A673 (cell line): Measurements from ENCODE around the gene CEP83. TPM values are rescaled to one million over a fixed set of nuclear protein-coding genes. Genes with fewer than 3 reads are reported as not detected.

ENCODE experiments used
- BruUV-seq: library from RNA; stranded (reverse); fragments of 400-500 nt; replicated peaks from 2 replicates; lab custom pipeline; 2021; lab: Mats Ljungman, UMichigan
- CTCF ChIA-PET: fragments of 300-600 bp; sonication (Branson Sonifier 250); formaldehyde crosslinking; loops from one replicate; lab custom pipeline; 2022; ENCODE audit warnings: antibody characterized with exemption; lab: Charles Lee
- POLR2A ChIA-PET: fragments of 300-600 bp; sonication (Branson Sonifier 250); formaldehyde crosslinking; loops from one replicate; lab custom pipeline; 2022; ENCODE audit warnings: antibody characterized with exemption; ENCODE audit not compliant: low non-redundant PET; lab: Charles Lee
- DNase-seq: peaks from one replicate; pipeline ENCODE4 v3.0.0-alpha.2; 2015; ENCODE audit warnings: low spot score
- H3K27ac ChIP-seq: fragments of 200-600 bp; sonication (generic); 2 replicates; pipeline ENCODE4 v1.5.1; 2016; ENCODE audit warnings: mixed run types, low read depth, mild to moderate bottlenecking, mixed read lengths, antibody characterized with exemption, low read length; ENCODE audit not compliant: poor library complexity, severe bottlenecking
- H3K27me3 ChIP-seq: fragments of 200-600 bp; sonication (generic); replicated peaks from 2 replicates; pipeline ENCODE4 v1.6.1; 2017; ENCODE audit warnings: mixed run types, low read depth, mild to moderate bottlenecking, mixed read lengths, antibody characterized with exemption, low read length; ENCODE audit not compliant: insufficient read depth, poor library complexity
- H3K36me3 ChIP-seq: fragments of 200-600 bp; sonication (generic); 2 replicates; pipeline ENCODE4 v1.6.1; 2016; ENCODE audit warnings: mixed run types, mild to moderate bottlenecking, mixed read lengths, antibody characterized with exemption, low read length; ENCODE audit not compliant: insufficient read depth, poor library complexity, severe bottlenecking
- H3K4me1 ChIP-seq: fragments of 200-600 bp; sonication (generic); 2 replicates; pipeline ENCODE4 v1.6.1; 2017; ENCODE audit warnings: mixed run types, mild to moderate bottlenecking, mixed read lengths, antibody characterized with exemption, low read length; ENCODE audit not compliant: insufficient read depth, poor library complexity, severe bottlenecking
- H3K4me3 ChIP-seq: fragments of 200-600 bp; sonication (generic); 2 replicates; pipeline ENCODE4 v1.5.1; 2016; ENCODE audit warnings: low read depth, mixed run types, mild to moderate bottlenecking, mixed read lengths, low read length; ENCODE audit not compliant: poor library complexity, severe bottlenecking
- H3K9me3 ChIP-seq: fragments of 200-600 bp; sonication (generic); 2 replicates; pipeline ENCODE4 v1.6.1; 2016; ENCODE audit warnings: mixed run types, low read depth, mild to moderate bottlenecking, mixed read lengths, antibody characterized with exemption, low read length; ENCODE audit not compliant: poor library complexity, severe bottlenecking
- CTCF ChIP-seq: fragments of 300-800, 200-600 bp; sonication (generic); conservative IDR thresholded peaks from 2 replicates; pipeline ENCODE4 v1.5.1; 2017; ENCODE audit warnings: low read depth, mild to moderate bottlenecking, antibody characterized with exemption, low read length, moderate library complexity, mixed read lengths
- EZH2 ChIP-seq: fragments of 200-600 bp; sonication (generic); IDR thresholded peaks from 2 replicates; pipeline ENCODE4 v1.6.1; 2017; ENCODE audit warnings: borderline replicate concordance, low read depth, mild to moderate bottlenecking, mixed read lengths, antibody characterized with exemption, low read length; ENCODE audit not compliant: poor library complexity, severe bottlenecking
- intact Hi-C: fragments of 100-400 bp; cut with micrococcal nuclease; formaldehyde crosslinking; loops from one replicate; pipeline ENCODE4 v1.10.0; 2022; ENCODE audit not compliant: unreplicated experiment
- total RNA-seq: library from RNA; stranded (reverse); gene quantifications from 2 replicates; pipeline ENCODE4 v1.2.3, GENCODE V29; 2021

The CEP83 gene
- total RNA-seq, 1 experiment from 2014 or later: 29.2 TPM

GRCh38 chr12:94276725-94277124 is 182.9 kb downstream of the CEP83 start:
- Histone ChIP-seq H3K27me3 (peaks cover 13% of the 10 kb centered on the region), H3K9me3 (no peaks in the 10 kb centered on the region), H3K4me1 (no peaks in the 10 kb centered on the region), H3K27ac (no peak overlapping the region), H3K36me3 (no peaks in the 10 kb centered on the region), H3K4me3 (no peak overlapping the region)
- ChIA-PET CTCF (no interaction called here), POLR2A (no interaction called here)
- BruUV-seq: no TSS peak
- no peak for TF ChIP-seq CTCF
- TF ChIP-seq EZH2: no peak
- intact Hi-C loops: no loop called here
- no peak for DNase-seq

GRCh38 chr12:94273272-94273671 is 186.4 kb downstream of the CEP83 start:
- no peak for TF ChIP-seq EZH2
- TF ChIP-seq CTCF: no peak
- Histone ChIP-seq H3K4me1 (peaks cover 2% of the 10 kb centered on the region), H3K36me3 (no peaks in the 10 kb centered on the region), H3K27ac (no peak overlapping the region), H3K27me3 (peaks cover 45% of the 10 kb centered on the region), H3K4me3 (no peak overlapping the region), H3K9me3 (no peaks in the 10 kb centered on the region)
- ChIA-PET POLR2A (no interaction called here), CTCF (no interaction called here)
- intact Hi-C loops: no loop called here
- BruUV-seq: no TSS peak
- DNase-seq: no peak

GRCh38 chr12:94272280-94272679 is 187.4 kb downstream of the CEP83 start:
- BruUV-seq: no TSS peak
- Histone ChIP-seq H3K27ac (no peak overlapping the region), H3K27me3 (peaks cover 45% of the 10 kb centered on the region), H3K9me3 (no peaks in the 10 kb centered on the region), H3K4me1 (peaks cover 12% of the 10 kb centered on the region), H3K36me3 (no peaks in the 10 kb centered on the region), H3K4me3 (no peak overlapping the region)
- no peak for DNase-seq
- ChIA-PET POLR2A (no interaction called here), CTCF (no interaction called here)
- intact Hi-C loops: no loop called here
- TF ChIP-seq CTCF (no peak), EZH2 (no peak)
